Measurements from ENCODE around the gene ENPP1. TPM values are rescaled to one million over a fixed set of nuclear protein-coding genes. Genes with fewer than 3 reads are reported as not detected.
"Not testable (repeated sequence)": the region's sequence is repeated elsewhere in the genome, so short reads cannot be mapped to it uniquely, and the experiment has no call there.

ENPP1 gene
- total and polyA plus RNA-seq, 7 experiments from 2014 or later, result 0.07 to 0.69 (median 0.21) TPM; not detected in 3

DNA sequence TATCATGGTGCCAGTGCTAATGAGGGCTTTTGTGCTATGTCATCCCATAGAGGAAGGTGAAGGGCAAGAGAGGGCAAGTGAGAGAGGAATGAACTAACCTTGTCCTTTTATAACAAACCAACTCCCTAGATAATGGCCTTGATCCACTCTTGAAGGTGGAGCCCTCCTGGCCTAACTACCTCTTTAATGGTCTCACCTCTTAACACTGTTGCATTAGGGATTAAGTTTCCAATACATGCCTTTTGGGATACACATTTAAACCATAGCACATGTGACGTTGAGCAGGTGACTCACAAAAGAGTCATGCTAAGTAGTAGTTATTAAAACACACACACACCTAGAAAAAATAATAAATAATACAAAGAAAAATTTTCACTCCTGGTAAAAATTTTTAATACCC, 106.4 kb downstream of the ENPP1 start:
- no peak overlapping the region for H3K4me3 Mint-ChIP-seq
- Histone ChIP-seq H3K27me3 (ENCODE audit: control insufficient read depth in 2 of 2, insufficient read depth in 2 of 2, low read length in 2 of 2) (peaks cover 0 to 4% of the 10 kb centered on the region in 2 donors), H3K4me3 (ENCODE audit: low read length) (no peak overlapping the region), H3K36me3 (ENCODE audit: control insufficient read depth in 2 of 3, insufficient read depth in 3 of 3, low read length in 3 of 3) (no peaks in the 10 kb centered on the region), H3K27ac (ENCODE audit: low read depth, low read length) (no peak overlapping the region), H3K4me1 (ENCODE audit: control insufficient read depth in 2 of 2, insufficient read depth in 2 of 2, low read length in 2 of 2) (peaks cover 0 to 5% of the 10 kb centered on the region in 2 donors), H3K9me3 (ENCODE audit: control insufficient read depth in 2 of 3, low read length in 3 of 3) (no peaks in the 10 kb centered on the region)
- H3K4me1 Mint-ChIP-seq, result peaks cover 6 to 18% (median 13%) of the 10 kb centered on the region in 7 donors
- intact Hi-C loops (cut with micrococcal nuclease), result no loop called here
- ChIA-PET CTCF (interaction anchor here (1.2 kb wide), 1 partner anchor 345 kb away, joined by 4 read pairs; no protein-coding TSS in a partner anchor), POLR2A (no interaction called here)
- H3K27ac Mint-ChIP-seq, result no peak overlapping the region
- H3K27me3 Mint-ChIP-seq, result peaks cover 32 to 60% (median 57%) of the 10 kb centered on the region in 5 donors
- H3K9me3 Mint-ChIP-seq, result peaks cover 0 to 4% (median 0%) of the 10 kb centered on the region in 11 donors
- ATAC-seq (no peak), DNase-seq (no peak)
- H3K36me3 Mint-ChIP-seq, result no peaks in the 10 kb centered on the region

DNA sequence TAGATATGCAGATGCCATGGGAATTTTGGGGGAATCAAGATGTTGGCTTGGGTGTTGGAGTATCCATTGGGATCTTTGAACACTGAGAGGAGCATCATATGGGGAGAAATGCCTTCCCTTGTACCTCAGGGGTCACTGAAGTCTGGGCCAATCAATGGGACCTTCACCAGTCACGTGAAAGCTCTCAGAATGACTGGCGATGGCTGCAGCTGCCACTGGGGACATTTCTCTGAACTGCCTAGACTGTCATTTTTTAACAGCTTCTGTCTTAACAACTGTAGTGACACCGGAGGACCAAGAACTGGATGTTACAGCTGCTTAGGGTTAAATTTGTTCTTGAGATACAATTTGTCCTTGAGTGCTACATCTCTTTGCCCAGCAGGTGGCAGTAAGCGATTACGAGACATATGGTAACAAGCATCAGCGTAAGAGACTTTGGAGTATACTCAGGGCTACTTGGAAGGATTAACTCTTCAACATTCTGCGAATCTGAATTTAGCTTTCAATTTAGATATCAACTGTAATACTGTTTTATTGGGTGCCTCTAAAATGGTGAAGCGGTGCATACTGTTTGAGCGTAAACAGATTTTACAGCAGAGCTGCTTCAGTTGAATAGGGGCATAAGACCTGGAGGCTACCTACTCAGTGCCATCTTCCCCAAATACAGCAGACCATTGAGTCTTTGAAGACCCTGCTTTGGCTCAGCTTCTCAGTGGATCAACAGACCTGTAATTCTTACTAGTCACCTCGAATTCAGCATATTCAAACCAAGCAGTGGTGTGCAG, 107.3 kb downstream of the ENPP1 start:
- H3K36me3 ChIP-seq (ENCODE audit: control insufficient read depth in 2 of 3, insufficient read depth in 3 of 3, low read length in 3 of 3), result no peaks in the 10 kb centered on the region
- H3K4me3 ChIP-seq (ENCODE audit: low read length), result no peak overlapping the region
- intact Hi-C loops (cut with micrococcal nuclease), result loop anchor here (1.0 kb wide), 2 partner anchors 303 to 569 kb away; no protein-coding TSS in a partner anchor
- Mint-ChIP-seq H3K27ac (no peak overlapping the region), H3K9me3 (peaks cover 0 to 4% (median 0%) of the 10 kb centered on the region in 11 donors), H3K36me3 (no peaks in the 10 kb centered on the region), H3K27me3 (peaks cover 32 to 70% (median 58%) of the 10 kb centered on the region in 5 donors), H3K4me1 (peaks cover 0 to 12% (median 6%) of the 10 kb centered on the region in 7 donors), H3K4me3 (no peak overlapping the region)
- POLR2A ChIA-PET, result no interaction called here
- CTCF ChIA-PET, result interaction anchor here (1.2 to 1.3 kb wide), 4 partner anchors 10 to 365 kb away, joined by 3 to 6 read pairs (median 4); no protein-coding TSS in a partner anchor
- peaks cover 0 to 4% of the 10 kb centered on the region in 2 donors for H3K27me3 ChIP-seq (ENCODE audit: control insufficient read depth in 2 of 2, insufficient read depth in 2 of 2, low read length in 2 of 2)
- ATAC-seq, result peak; percentile 70
- no peaks in the 10 kb centered on the region for H3K4me1 ChIP-seq (ENCODE audit: control insufficient read depth in 2 of 2, insufficient read depth in 2 of 2, low read length in 2 of 2)
- DNase-seq, result peak in 7 of 9 donors; percentile 12 to 43 (median 27)
- H3K9me3 ChIP-seq (ENCODE audit: control insufficient read depth in 2 of 3, low read length in 3 of 3), result no peaks in the 10 kb centered on the region
- no peak overlapping the region for H3K27ac ChIP-seq (ENCODE audit: low read depth, low read length)

- H3K27me3 Mint-ChIP-seq, result peaks cover 29 to 64% (median 61%) of the 10 kb centered on the region in 5 donors
- POLR2A ChIA-PET, H3K9me3 Mint-ChIP-seq: not testable (repeated sequence)
Observed at GRCh38 chr6:131916091-131916796, 108.4 kb downstream of the ENPP1 start.

DNA sequence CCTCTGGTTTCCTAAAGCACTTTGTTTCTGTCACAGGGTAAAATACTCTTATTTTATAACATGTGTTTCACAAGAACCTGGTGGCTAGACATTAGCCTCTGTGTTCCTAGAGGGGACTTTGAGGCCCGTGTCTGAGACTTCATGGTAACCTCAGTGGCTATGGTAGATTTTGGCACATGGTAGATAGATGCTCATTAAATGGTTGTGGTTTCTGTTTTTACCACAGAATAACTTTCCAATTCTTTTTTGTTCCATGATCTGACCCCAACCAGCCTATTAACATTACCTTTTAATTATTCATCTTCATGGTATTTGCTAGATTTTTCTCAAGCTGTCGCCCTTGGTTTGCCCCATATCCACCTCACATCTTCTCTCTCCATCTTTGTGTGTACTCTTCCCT, 109.0 kb downstream of the ENPP1 start:
- Histone ChIP-seq H3K27me3 (ENCODE audit: control insufficient read depth in 2 of 2, insufficient read depth in 2 of 2, low read length in 2 of 2) (no peaks in the 10 kb centered on the region), H3K27ac (ENCODE audit: low read depth, low read length) (no peak overlapping the region), H3K9me3 (ENCODE audit: control insufficient read depth in 2 of 3, low read length in 3 of 3) (no peaks in the 10 kb centered on the region), H3K4me3 (ENCODE audit: low read length) (no peak overlapping the region), H3K4me1 (ENCODE audit: control insufficient read depth in 2 of 2, insufficient read depth in 2 of 2, low read length in 2 of 2) (no peaks in the 10 kb centered on the region), H3K36me3 (ENCODE audit: control insufficient read depth in 2 of 3, insufficient read depth in 3 of 3, low read length in 3 of 3) (no peaks in the 10 kb centered on the region)
- DNase-seq (no peak), ATAC-seq (no peak)
- Mint-ChIP-seq H3K36me3 (no peaks in the 10 kb centered on the region), H3K27me3 (peaks cover 25 to 64% (median 61%) of the 10 kb centered on the region in 5 donors), H3K4me3 (no peak overlapping the region), H3K27ac (no peak overlapping the region), H3K9me3 (peaks cover 0 to 9% (median 4%) of the 10 kb centered on the region in 11 donors), H3K4me1 (peaks cover 0 to 12% (median 5%) of the 10 kb centered on the region in 7 donors)
- POLR2A ChIA-PET, result no interaction called here
- CTCF ChIA-PET, result interaction anchor here (0.7 kb wide), 1 partner anchor 9 kb away, joined by 5 read pairs; no protein-coding TSS in a partner anchor
- intact Hi-C loops (cut with micrococcal nuclease), result loop anchor here in 1 of 2 donors (1.0 kb wide), 1 partner anchor 567 kb away; no protein-coding TSS in a partner anchor

More at GRCh38 chr6:131916091-131916796, 108.4 kb downstream of the ENPP1 start:
- peaks cover 0 to 12% (median 5%) of the 10 kb centered on the region in 7 donors for H3K4me1 Mint-ChIP-seq
- not testable (repeated sequence) for H3K4me3 Mint-ChIP-seq; H3K27ac Mint-ChIP-seq; H3K4me1 ChIP-seq (ENCODE audit: control insufficient read depth in 2 of 2, insufficient read depth in 2 of 2, low read length in 2 of 2); H3K36me3 ChIP-seq (ENCODE audit: control insufficient read depth in 2 of 3, insufficient read depth in 3 of 3, low read length in 3 of 3); H3K4me3 ChIP-seq (ENCODE audit: low read length); H3K27me3 ChIP-seq (ENCODE audit: control insufficient read depth in 2 of 2, insufficient read depth in 2 of 2, low read length in 2 of 2); H3K36me3 Mint-ChIP-seq; DNase-seq; H3K9me3 ChIP-seq (ENCODE audit: control insufficient read depth in 2 of 3, low read length in 3 of 3); ATAC-seq; H3K27ac ChIP-seq (ENCODE audit: low read depth, low read length)
- CTCF ChIA-PET, result interaction anchor here (1.2 kb wide), 1 partner anchor 13 kb away, joined by 3 read pairs; no protein-coding TSS in a partner anchor
- intact Hi-C loops (cut with micrococcal nuclease), result loop anchor here in 1 of 2 donors (1.0 kb wide), 1 partner anchor 568 kb away; no protein-coding TSS in a partner anchor

GRCh38 chr6:131917318-131917717, 109.5 kb downstream of the ENPP1 start:
- H3K36me3 ChIP-seq (ENCODE audit: control insufficient read depth in 2 of 3, insufficient read depth in 3 of 3, low read length in 3 of 3), result no peaks in the 10 kb centered on the region
- Mint-ChIP-seq H3K27ac (peak overlapping the region in 1 of 9 donors; percentile 13), H3K27me3 (peaks cover 25 to 63% (median 57%) of the 10 kb centered on the region in 5 donors), H3K4me1 (peaks cover 0 to 10% (median 5%) of the 10 kb centered on the region in 7 donors), H3K36me3 (no peaks in the 10 kb centered on the region), H3K4me3 (no peak overlapping the region), H3K9me3 (peaks cover 0 to 13% (median 7%) of the 10 kb centered on the region in 11 donors)
- ATAC-seq (no peak), DNase-seq (no peak)
- H3K4me1 ChIP-seq (ENCODE audit: control insufficient read depth in 2 of 2, insufficient read depth in 2 of 2, low read length in 2 of 2), result no peaks in the 10 kb centered on the region
- no peaks in the 10 kb centered on the region for H3K9me3 ChIP-seq (ENCODE audit: control insufficient read depth in 2 of 3, low read length in 3 of 3)
- POLR2A ChIA-PET, result no interaction called here
- CTCF ChIA-PET, result interaction anchor here (0.7 to 1.8 kb wide), 2 partner anchors 7 to 10 kb away, joined by 5 read pairs; no protein-coding TSS in a partner anchor
- no peaks in the 10 kb centered on the region for H3K27me3 ChIP-seq (ENCODE audit: control insufficient read depth in 2 of 2, insufficient read depth in 2 of 2, low read length in 2 of 2)
- H3K4me3 ChIP-seq (ENCODE audit: low read length), result no peak overlapping the region
- intact Hi-C loops (cut with micrococcal nuclease), result no loop called here
- no peak overlapping the region for H3K27ac ChIP-seq (ENCODE audit: low read depth, low read length)

GRCh38 chr6:131917763-131918649, 110.2 kb downstream of the ENPP1 start:
- POLR2A ChIA-PET, result no interaction called here
- intact Hi-C loops (cut with micrococcal nuclease), result no loop called here

More at GRCh38 chr6:131917763-131918649, 110.2 kb downstream of the ENPP1 start:
- Histone ChIP-seq H3K4me3 (ENCODE audit: low read length) (no peak overlapping the region), H3K4me1 (ENCODE audit: control insufficient read depth in 2 of 2, insufficient read depth in 2 of 2, low read length in 2 of 2) (no peaks in the 10 kb centered on the region), H3K27ac (ENCODE audit: low read depth, low read length) (no peak overlapping the region), H3K27me3 (ENCODE audit: control insufficient read depth in 2 of 2, insufficient read depth in 2 of 2, low read length in 2 of 2) (no peaks in the 10 kb centered on the region), H3K9me3 (ENCODE audit: control insufficient read depth in 2 of 3, low read length in 3 of 3) (no peaks in the 10 kb centered on the region), H3K36me3 (ENCODE audit: control insufficient read depth in 2 of 3, insufficient read depth in 3 of 3, low read length in 3 of 3) (no peaks in the 10 kb centered on the region)
- peak overlapping the region in 1 of 9 donors; percentile 13 for H3K27ac Mint-ChIP-seq
- peaks cover 0 to 20% (median 7%) of the 10 kb centered on the region in 11 donors for H3K9me3 Mint-ChIP-seq
- H3K27me3 Mint-ChIP-seq, result peaks cover 22 to 63% (median 56%) of the 10 kb centered on the region in 5 donors
- DNase-seq, result no peak
- no peak for ATAC-seq
- CTCF ChIA-PET, result interaction anchor here (0.7 to 1.8 kb wide), 2 partner anchors 8 to 10 kb away, joined by 5 read pairs; no protein-coding TSS in a partner anchor
- no peaks in the 10 kb centered on the region for H3K36me3 Mint-ChIP-seq
- peaks cover 0 to 10% (median 5%) of the 10 kb centered on the region in 7 donors for H3K4me1 Mint-ChIP-seq
- no peak overlapping the region for H3K4me3 Mint-ChIP-seq

Data from naive thymus-derived CD4-positive, alpha-beta T cell (primary cell).